ENCODE data around the gene MTARC2. TPM values are rescaled to one million over a fixed set of nuclear protein-coding genes. Genes with fewer than 3 reads are reported as not detected.

MTARC2 gene
- total and polyA plus RNA-seq, 10 of the 15 experiments (the other 5 are each of a cell fraction or from before 2014, with no cell fraction given) = 1.9 to 5.5 (median 3.3) TPM

DNA sequence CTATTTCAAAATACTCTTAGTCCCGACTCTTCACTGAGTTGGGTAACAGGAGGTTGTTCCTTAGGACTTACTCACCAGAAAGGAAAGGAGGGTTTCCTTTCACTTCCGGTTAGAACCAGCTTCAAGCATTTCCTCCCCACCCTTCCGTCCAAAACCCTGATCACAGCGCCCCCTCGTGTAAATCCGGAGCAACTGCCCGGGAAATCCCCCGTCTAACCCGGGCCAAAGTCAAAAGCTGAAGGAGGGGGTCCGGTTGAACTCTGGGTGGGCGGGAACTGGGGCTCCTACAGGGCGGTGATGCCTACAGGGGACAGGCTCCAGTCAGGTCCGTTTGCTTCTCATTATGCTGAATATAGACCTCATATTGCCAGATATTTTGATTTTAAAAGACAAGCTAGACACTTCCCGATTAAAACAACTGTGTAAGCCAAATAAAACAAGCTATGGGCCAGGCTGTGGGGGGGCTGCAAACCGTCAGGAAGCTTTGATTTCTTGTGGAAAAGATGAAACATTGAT, 15.0 kb upstream of the MTARC2 start:
- Histone ChIP-seq H3K4me2 (ENCODE audit: control insufficient read depth, insufficient read depth) (no peak overlapping the region), H2AFZ (ENCODE audit: control insufficient read depth, low read depth, low read length) (no peak overlapping the region; the same call in none of the 2 replicates), H3K4me3 (no peak overlapping the region), H3K36me3 (ENCODE audit: control insufficient read depth in 2 of 2, insufficient read depth in 2 of 2, low read length in 1 of 2) (no peaks in the 10 kb centered on the region), H3K9me3 (replicated peaks; ENCODE audit: control insufficient read depth, insufficient read depth, low read length) (no peaks in the 10 kb centered on the region), H3K79me2 (ENCODE audit: control insufficient read depth, insufficient read depth, low read length) (no peaks in the 10 kb centered on the region), H3K4me1 (ENCODE audit: control insufficient read depth, insufficient read depth, low read length) (no peaks in the 10 kb centered on the region), H4K20me1 (ENCODE audit: control insufficient read depth, insufficient read depth) (no peaks in the 10 kb centered on the region), H3K27ac (ENCODE audit: control insufficient read depth, insufficient read depth) (no peak overlapping the region), H3K9ac (ENCODE audit: control insufficient read depth, insufficient read depth, low read length) (no peak overlapping the region), H3K27me3 (replicated peaks in 1 of 2; ENCODE audit: control insufficient read depth in 2 of 2, insufficient read depth in 2 of 2, low read length in 1 of 2) (no peaks in the 10 kb centered on the region)
- in situ Hi-C loops (cut with MboI) = no loop called here
- ChIA-PET SMC1A (ENCODE audit: uncharacterized antibody, unreplicated experiment) (interaction anchor here (0.5 to 4.0 kb wide), 29 partner anchors 9 to 1515 kb away, joined by 3 to 27 read pairs (median 4); partner anchors contain the start of gene C1orf115), POLR2A (interaction anchor here (0.7 to 1.5 kb wide), 2 partner anchors 10 to 43 kb away, joined by 3 to 5 read pairs; partner anchors contain the start of gene C1orf115), RAD21 (ENCODE audit: unreplicated experiment) (interaction anchor here (0.6 to 3.4 kb wide), 31 partner anchors 10 to 546 kb away, joined by 3 to 31 read pairs (median 4); partner anchors contain the start of genes C1orf115, MTARC2 and RAB3GAP2), CTCF (interaction anchor here (0.5 to 3.6 kb wide), 49 partner anchors 9 to 872 kb away, joined by 3 to 52 read pairs (median 5); partner anchors contain the start of gene MTARC2)
- no TSS peak for BruUV-seq (replicated peaks)
- ATAC-seq (peak; percentile 96), DNase-seq (ENCODE audit: low read depth, low spot score) (peak; percentile 13), FAIRE-seq (peak; percentile 86)
- intact Hi-C loops (cut with micrococcal nuclease; ENCODE audit: unreplicated experiment) = loop anchor here (1.0 to 2.0 kb wide), 3 partner anchors 42 to 53 kb away; partner anchors contain the start of gene C1orf115
- 5% methylated on average over 15 of the region's 15 CpGs for WGBS (ENCODE audit: insufficient coverage, insufficient replicate concordance, low lambda C conversion rate, missing lambda C conversion rate)
- peak; percentile 11; the same call in 1 of the 2 replicates for TF ChIP-seq RUNX3 (IDR thresholded peaks at IDR 0.05; ENCODE audit: low read length)
- TF ChIP-seq RBBP5 (conservative IDR thresholded peaks at IDR 0.05) = no peak
- TF ChIP-seq GABPA (IDR thresholded peaks at IDR 0.05; ENCODE audit: low read depth) = peak; percentile 58
- TF ChIP-seq RELA (IDR thresholded peaks at IDR 0.05; ENCODE audit: borderline replicate concordance, partially characterized antibody) = peak; percentile 62
- no peak for TF ChIP-seq CHD2 (IDR thresholded peaks at IDR 0.05; ENCODE audit: borderline replicate concordance, low read depth, low read length)
- peak; percentile 27; the same call in 1 of the 2 replicates for TF ChIP-seq FOXM1 (IDR thresholded peaks at IDR 0.05; ENCODE audit: low read depth, low read length)
- TF ChIP-seq IKZF1 (conservative IDR thresholded peaks at IDR 0.05) = peak; percentile 50
- TF ChIP-seq ZBED1 (IDR thresholded peaks at IDR 0.05; ENCODE audit: borderline replicate concordance) = no peak
- TF ChIP-seq, protein P1, sequence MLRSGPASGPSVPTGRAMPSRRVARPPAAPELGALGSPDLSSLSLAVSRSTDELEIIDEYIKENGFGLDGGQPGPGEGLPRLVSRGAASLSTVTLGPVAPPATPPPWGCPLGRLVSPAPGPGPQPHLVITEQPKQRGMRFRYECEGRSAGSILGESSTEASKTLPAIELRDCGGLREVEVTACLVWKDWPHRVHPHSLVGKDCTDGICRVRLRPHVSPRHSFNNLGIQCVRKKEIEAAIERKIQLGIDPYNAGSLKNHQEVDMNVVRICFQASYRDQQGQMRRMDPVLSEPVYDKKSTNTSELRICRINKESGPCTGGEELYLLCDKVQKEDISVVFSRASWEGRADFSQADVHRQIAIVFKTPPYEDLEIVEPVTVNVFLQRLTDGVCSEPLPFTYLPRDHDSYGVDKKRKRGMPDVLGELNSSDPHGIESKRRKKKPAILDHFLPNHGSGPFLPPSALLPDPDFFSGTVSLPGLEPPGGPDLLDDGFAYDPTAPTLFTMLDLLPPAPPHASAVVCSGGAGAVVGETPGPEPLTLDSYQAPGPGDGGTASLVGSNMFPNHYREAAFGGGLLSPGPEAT (IDR thresholded peaks at IDR 0.05; ENCODE audit: low read depth) = 0 out of 2 replicates have a peak, but pooled peaks have one; percentile 20
- peak; percentile 28; the same call in 1 of the 2 replicates for TF ChIP-seq SPI1 (IDR thresholded peaks at IDR 0.05; ENCODE audit: borderline replicate concordance, insufficient read depth, low read depth, low read length)
- peak in 1 of 2 experiments; percentile 93; a peak in 2 of 4 replicates for TF ChIP-seq ETV6 (conservative IDR thresholded peaks at IDR 0.05 in 1 of 2, IDR thresholded peaks at IDR 0.05 in 1 of 2; ENCODE audit: borderline replicate concordance in 1 of 2, low read depth in 1 of 2)
- TF ChIP-seq YY1 (IDR thresholded peaks at IDR 0.05; ENCODE audit: low read depth, low read length) = peak; percentile 44; the same call in 1 of the 2 replicates
- no peak for TF ChIP-seq NR2C2 (IDR thresholded peaks at IDR 0.05; ENCODE audit: borderline replicate concordance, control insufficient read depth, insufficient read length, low read depth)
- TF ChIP-seq POU2F2 (IDR thresholded peaks at IDR 0.05; ENCODE audit: borderline replicate concordance, low read depth, low read length) = peak; percentile 55; the same call in 1 of the 3 replicates
- TF ChIP-seq, protein P2, sequence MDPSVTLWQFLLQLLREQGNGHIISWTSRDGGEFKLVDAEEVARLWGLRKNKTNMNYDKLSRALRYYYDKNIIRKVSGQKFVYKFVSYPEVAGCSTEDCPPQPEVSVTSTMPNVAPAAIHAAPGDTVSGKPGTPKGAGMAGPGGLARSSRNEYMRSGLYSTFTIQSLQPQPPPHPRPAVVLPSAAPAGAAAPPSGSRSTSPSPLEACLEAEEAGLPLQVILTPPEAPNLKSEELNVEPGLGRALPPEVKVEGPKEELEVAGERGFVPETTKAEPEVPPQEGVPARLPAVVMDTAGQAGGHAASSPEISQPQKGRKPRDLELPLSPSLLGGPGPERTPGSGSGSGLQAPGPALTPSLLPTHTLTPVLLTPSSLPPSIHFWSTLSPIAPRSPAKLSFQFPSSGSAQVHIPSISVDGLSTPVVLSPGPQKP (IDR thresholded peaks at IDR 0.05; ENCODE audit: low read depth, low read length) = peak; percentile 76; the same call in 1 of the 2 replicates
- TF ChIP-seq PML (IDR thresholded peaks at IDR 0.05; ENCODE audit: low read length) = no peak
- 0 out of 3 replicates have a peak, but pooled peaks of 1 of the 2 experiments have one; percentile 8 for TF ChIP-seq EGR1 (IDR thresholded peaks at IDR 0.05; ENCODE audit: borderline replicate concordance in 1 of 2, low read depth in 2 of 2, low read length in 2 of 2)
- TF ChIP-seq POLR2AphosphoS2 (IDR thresholded peaks at IDR 0.05; ENCODE audit: low read depth, low read length) = no peak
- TF ChIP-seq, protein P3, sequence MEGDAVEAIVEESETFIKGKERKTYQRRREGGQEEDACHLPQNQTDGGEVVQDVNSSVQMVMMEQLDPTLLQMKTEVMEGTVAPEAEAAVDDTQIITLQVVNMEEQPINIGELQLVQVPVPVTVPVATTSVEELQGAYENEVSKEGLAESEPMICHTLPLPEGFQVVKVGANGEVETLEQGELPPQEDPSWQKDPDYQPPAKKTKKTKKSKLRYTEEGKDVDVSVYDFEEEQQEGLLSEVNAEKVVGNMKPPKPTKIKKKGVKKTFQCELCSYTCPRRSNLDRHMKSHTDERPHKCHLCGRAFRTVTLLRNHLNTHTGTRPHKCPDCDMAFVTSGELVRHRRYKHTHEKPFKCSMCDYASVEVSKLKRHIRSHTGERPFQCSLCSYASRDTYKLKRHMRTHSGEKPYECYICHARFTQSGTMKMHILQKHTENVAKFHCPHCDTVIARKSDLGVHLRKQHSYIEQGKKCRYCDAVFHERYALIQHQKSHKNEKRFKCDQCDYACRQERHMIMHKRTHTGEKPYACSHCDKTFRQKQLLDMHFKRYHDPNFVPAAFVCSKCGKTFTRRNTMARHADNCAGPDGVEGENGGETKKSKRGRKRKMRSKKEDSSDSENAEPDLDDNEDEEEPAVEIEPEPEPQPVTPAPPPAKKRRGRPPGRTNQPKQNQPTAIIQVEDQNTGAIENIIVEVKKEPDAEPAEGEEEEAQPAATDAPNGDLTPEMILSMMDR (IDR thresholded peaks at IDR 0.05 in 2 of 3, conservative IDR thresholded peaks at IDR 0.05 in 1 of 3; ENCODE audit: control insufficient read depth in 2 of 3, extremely low read depth in 1 of 3, insufficient read depth in 1 of 3, low read depth in 3 of 3, low read length in 3 of 3) = peak; percentile 78 to 81 (median 80)

All from GM12878 (cell line).